ENCODE data around the gene ZNF442.
"Not testable (repeated sequence)": the region's sequence is repeated elsewhere in the genome, so short reads cannot be mapped to it uniquely, and the experiment has no call there.

GRCh38 chr19:12399901-12400632, 34.6 kb upstream of the ZNF442 start:
- not testable (repeated sequence) for TF ChIP-seq CTCF, POLR2A (IDR thresholded peaks at IDR 0.05)
